AG04449 (cell line): ENCODE data around the gene SPAG9.

Experiments used
- CTCF ChIA-PET: fragments of 350-600 bp; formaldehyde crosslinking; extraction: SDS; loops from one replicate; lab custom pipeline; 2021; ENCODE audit warnings: antibody characterized with exemption; lab: Yijun Ruan, JAX
- POLR2A ChIA-PET: fragments of 400-600, 350-600 bp; formaldehyde crosslinking; extraction: SDS; loops from one replicate; lab custom pipeline; 2020; ENCODE audit warnings: antibody characterized with exemption, inconsistent platforms; lab: Yijun Ruan, JAX
- DNase-seq: peaks from one replicate; pipeline ENCODE4 v3.0.0-alpha.2; 2010; ENCODE audit warnings: low read depth, low spot score
- H3K4me3 ChIP-seq: 2 replicates; pipeline ENCODE4 v1.5.1; 2011; ENCODE audit warnings: low read depth, mild to moderate bottlenecking, control low read depth, low read length
- TF ChIP-seq, protein P1 (sequence below): IDR thresholded peaks from one replicate; pipeline ENCODE4 v1.5.1; 2011; ENCODE audit warnings: mild to moderate bottlenecking, moderate library complexity, low read length, control low read depth, inconsistent platforms; ENCODE audit not compliant: insufficient read depth; ENCODE audit errors: missing control alignments

Gene SPAG9

DNA sequence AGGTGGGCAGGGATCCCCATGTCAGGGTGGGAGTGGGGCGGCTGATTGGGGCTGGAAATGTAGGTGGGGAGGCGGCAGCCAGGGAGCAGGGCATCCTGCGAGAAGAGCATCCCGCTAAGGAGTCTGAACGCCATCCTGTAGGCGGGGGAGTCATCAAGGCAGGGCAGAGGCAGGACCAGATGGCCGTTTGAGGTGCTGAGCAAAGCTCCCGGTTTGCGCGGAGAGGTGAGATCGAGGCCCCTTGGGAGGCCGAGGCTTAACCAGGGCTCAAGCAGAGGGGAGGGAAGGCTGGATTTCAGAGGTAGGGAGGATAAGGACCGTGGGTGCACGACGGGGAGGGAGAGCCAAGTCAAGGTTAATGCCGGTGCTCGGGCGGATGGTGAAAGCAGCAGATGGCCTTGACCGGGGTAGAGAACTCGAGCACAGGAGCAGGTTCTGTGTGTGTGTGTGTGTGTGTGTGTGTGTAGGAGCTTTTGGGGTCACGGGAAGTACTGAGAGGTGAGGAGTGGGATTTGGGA lies 45.1 kb upstream of the SPAG9 start:
- H3K4me3 ChIP-seq = peak overlapping the region; percentile 82
- no peak for DNase-seq
- TF ChIP-seq, protein P1, sequence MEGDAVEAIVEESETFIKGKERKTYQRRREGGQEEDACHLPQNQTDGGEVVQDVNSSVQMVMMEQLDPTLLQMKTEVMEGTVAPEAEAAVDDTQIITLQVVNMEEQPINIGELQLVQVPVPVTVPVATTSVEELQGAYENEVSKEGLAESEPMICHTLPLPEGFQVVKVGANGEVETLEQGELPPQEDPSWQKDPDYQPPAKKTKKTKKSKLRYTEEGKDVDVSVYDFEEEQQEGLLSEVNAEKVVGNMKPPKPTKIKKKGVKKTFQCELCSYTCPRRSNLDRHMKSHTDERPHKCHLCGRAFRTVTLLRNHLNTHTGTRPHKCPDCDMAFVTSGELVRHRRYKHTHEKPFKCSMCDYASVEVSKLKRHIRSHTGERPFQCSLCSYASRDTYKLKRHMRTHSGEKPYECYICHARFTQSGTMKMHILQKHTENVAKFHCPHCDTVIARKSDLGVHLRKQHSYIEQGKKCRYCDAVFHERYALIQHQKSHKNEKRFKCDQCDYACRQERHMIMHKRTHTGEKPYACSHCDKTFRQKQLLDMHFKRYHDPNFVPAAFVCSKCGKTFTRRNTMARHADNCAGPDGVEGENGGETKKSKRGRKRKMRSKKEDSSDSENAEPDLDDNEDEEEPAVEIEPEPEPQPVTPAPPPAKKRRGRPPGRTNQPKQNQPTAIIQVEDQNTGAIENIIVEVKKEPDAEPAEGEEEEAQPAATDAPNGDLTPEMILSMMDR = no peak
- CTCF ChIA-PET = interaction anchor here (0.6 to 2.1 kb wide), 5 partner anchors 10 to 167 kb away, joined by 3 to 8 read pairs (median 5); no protein-coding TSS in a partner anchor
- POLR2A ChIA-PET = interaction anchor here (0.7 to 1.7 kb wide), 6 partner anchors 10 to 300 kb away, joined by 3 to 5 read pairs (median 4); partner anchors contain the start of genes NME1 and TOB1

DNA sequence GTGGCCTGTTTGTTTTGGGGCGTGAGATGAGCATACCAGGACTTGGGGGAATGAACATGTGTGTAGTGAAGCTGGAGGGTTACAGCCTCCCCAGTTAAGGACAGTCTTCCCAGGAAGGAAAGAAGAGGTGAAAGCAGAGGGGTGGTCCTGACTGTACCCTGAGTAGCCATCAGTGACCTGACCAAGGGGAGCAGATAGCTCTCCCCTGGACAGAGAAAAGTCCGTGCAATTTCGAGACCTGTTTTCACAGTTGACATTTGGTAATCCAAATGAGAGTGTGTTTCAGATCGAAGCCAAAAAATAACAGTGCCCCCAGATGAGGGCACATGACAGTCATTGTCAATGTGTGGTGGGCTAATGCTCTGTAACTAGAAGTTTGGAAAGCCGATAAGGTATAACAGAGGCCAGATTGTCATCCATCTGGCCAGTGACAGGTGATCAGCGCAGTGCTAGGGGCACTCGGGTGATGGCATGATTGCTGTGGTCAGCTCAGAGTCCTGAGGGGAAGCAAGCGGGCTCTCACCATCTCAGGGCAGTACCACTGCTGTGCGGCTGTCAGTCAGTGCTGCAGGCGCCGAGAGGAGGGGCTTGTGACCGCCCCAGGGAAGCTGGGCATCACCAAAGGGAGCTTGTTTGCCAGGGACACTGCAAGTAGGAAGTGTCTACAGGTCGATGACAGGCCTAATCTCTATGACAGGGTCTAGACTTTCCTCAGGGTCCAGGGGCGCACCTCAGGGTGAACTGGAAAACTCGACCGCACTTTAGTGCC lies 44.4 kb upstream of the SPAG9 start:
- no peak for DNase-seq
- ChIA-PET POLR2A (interaction anchor here (0.9 to 1.7 kb wide), 5 partner anchors 10 to 299 kb away, joined by 3 to 5 read pairs (median 4); partner anchors contain the start of genes NME1 and TOB1), CTCF (interaction anchor here (1.0 to 2.1 kb wide), 4 partner anchors 10 to 166 kb away, joined by 4 to 10 read pairs (median 8); partner anchors contain the start of gene NME1)
- no peak overlapping the region for H3K4me3 ChIP-seq
- TF ChIP-seq, protein P1 = no peak

DNA sequence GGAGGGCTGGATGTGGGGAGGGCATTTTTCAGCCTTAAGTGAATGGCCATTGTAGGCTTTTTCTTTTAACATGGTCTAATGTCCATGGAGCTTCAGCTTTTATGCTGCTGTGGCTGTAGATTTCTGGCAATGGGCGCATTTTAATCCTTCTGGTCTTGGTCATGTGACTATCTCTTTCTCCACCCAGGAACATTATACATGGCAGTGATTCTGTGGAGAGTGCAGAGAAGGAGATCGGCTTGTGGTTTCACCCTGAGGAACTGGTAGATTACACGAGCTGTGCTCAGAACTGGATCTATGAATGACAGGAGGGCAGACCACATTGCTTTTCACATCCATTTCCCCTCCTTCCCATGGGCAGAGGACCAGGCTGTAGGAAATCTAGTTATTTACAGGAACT lies 40.9 kb upstream of the SPAG9 start:
- no peak for DNase-seq
- TF ChIP-seq, protein P1 = no peak
- CTCF ChIA-PET = interaction anchor here (1.5 to 2.6 kb wide), 2 partner anchors 8 to 160 kb away, joined by 5 to 17 read pairs; partner anchors contain the start of gene NME1
- H3K4me3 ChIP-seq = no peak overlapping the region
- POLR2A ChIA-PET = interaction anchor here (1.1 kb wide), 1 partner anchor 8 kb away, joined by 6 read pairs; the partner anchor contains the start of gene NME1

DNA sequence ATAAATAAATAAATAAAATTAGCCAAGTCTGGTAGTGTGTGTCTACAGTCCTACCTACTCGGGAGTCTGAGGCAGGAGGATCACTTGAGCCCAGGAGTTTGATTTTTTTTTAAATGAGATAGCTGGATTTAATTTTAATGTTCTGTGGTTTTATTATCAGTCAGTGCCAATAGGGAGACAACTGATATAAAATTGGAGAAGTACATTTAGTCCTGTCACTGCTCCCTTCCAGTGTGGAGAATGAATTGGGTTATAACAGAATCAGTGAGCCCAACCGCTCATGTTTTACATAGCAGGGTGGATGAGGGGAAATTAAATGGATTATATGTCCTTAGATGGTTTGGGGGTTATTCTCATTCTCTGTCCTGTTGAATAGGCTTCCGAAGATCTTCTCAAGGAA lies 38.9 kb upstream of the SPAG9 start:
- ChIA-PET CTCF (interaction anchor here (1.4 kb wide), 1 partner anchor 161 kb away, joined by 4 read pairs; no protein-coding TSS in a partner anchor), POLR2A (no interaction called here)
- DNase-seq = no peak
- TF ChIP-seq, protein P1 = no peak
- no peak overlapping the region for H3K4me3 ChIP-seq

DNA sequence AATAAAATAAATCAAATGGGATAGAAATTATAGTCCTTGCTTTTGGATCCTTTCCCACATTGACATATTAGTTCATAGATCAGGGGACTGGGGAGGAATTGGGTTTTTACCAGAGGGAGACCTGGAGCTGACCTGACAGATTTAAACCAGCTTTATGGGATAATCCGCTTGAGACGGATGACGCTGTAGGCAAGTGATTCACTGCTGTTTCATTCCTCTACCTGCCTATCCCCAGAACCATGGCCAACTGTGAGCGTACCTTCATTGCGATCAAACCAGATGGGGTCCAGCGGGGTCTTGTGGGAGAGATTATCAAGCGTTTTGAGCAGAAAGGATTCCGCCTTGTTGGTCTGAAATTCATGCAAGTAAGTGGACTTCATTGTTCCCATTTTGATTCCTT lies 34.7 kb upstream of the SPAG9 start:
- H3K4me3 ChIP-seq = no peak overlapping the region; the same call in 1 of the 2 replicates
- DNase-seq = no peak
- CTCF ChIA-PET = interaction anchor here (0.6 to 1.8 kb wide), 4 partner anchors 10 to 155 kb away, joined by 3 to 11 read pairs (median 8); partner anchors contain the start of genes NME2 and SPAG9
- POLR2A ChIA-PET = no interaction called here
- TF ChIP-seq, protein P1 = no peak
